ENCODE results near the gene PIGW.

The PIGW gene

GRCh38 chr17:36546418-36547093 lies 11.8 kb downstream of the PIGW start:
- DNase-seq, result no peak

GRCh38 chr17:36547776-36548175 lies 13.0 kb downstream of the PIGW start:
- no peak for DNase-seq

- DNase-seq, result no peak
Observed at GRCh38 chr17:36550491-36551417, 16.0 kb downstream of the PIGW start.

GRCh38 chr17:36553459-36553858 lies 18.7 kb downstream of the PIGW start:
- no peak for DNase-seq

- DNase-seq, result no peak
Observed at GRCh38 chr17:36566081-36566480, 31.3 kb downstream of the PIGW start.

GRCh38 chr17:36575028-36575427 lies 40.2 kb downstream of the PIGW start:
- DNase-seq, result no peak

- no peak for DNase-seq
Observed at GRCh38 chr17:36576793-36577192, 42.0 kb downstream of the PIGW start.

GRCh38 chr17:36578671-36579070 lies 43.9 kb downstream of the PIGW start:
- no peak for DNase-seq

- no peak for DNase-seq
Observed at GRCh38 chr17:36583787-36584186, 49.0 kb downstream of the PIGW start.

- no peak for DNase-seq
Observed at GRCh38 chr17:36586138-36586537, 51.4 kb downstream of the PIGW start.
